Measurements from ENCODE around the gene DEFB121.

DNA sequence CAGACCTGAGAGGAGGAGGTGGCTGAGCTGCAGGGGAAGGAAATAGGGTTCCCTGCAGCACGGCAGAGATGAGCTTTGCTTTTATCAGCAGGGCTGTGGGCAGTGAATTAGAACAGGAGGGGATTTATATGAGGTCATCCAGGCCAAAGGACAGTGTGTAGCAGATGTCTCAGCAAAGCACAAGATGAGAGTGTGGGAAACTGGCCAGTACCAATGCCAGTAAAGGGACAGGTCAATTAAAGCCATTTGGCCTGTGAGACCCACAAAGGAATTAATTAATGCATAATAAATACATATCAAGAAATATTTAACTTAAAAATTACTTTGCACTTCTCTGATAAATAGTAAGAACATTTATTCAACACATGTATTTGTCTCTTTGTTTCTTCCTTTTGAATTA, 15.5 kb downstream of the DEFB121 start, which contains the start of gene DEFB119:
- no peak for TF ChIP-seq POLR2AphosphoS5 (IDR thresholded peaks at IDR 0.05)
- no peak for TF ChIP-seq EP300 (IDR thresholded peaks at IDR 0.05)
